Measurements from ENCODE around the gene PRKAG2.
"Not testable (repeated sequence)": the region's sequence is repeated elsewhere in the genome, so short reads cannot be mapped to it uniquely, and the experiment has no call there.

PRKAG2 gene

DNA sequence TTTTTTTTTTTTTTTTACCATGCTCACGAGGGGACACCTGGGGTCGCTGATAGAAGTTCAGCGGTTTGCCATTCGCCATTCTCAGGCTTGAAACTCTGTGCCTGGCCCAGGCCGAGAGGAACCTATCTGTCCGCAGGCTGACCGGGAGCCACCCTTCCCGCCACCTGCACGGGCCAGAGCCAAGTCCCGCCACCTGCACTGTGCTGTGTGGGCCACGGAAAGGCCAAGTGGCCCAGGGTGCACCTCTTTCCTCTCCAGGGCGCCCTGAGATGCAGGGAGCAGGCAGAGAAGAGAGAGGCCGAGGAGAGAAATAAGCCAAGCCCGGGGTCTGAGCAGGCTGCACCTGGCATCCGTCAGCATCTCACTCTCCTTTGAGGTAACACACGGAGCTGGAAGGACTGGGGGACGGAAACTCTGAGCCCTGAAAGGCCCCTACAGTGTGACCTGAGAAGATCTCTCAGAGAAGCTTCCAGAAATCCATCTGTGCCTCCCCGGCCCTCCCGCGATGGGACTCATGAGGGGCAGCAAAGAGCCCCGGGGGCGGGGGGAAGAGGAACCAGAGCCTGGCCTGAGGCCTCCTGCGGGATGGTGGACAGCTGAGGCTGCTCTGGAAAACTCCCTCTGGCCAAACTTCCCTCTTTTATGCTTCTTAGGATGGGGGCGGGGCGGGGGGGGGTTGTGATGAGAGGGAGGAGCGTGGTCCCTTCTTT is 46.6 kb downstream of the PRKAG2 start:
- in situ Hi-C loops (cut with HindIII; ENCODE audit: low pct_ligation_motif_present, low sequenced_read_pairs) = no loop called here
- no peak for DNase-seq
- Histone ChIP-seq H3K4me3 (ENCODE audit: low read depth, low read length) (no peak overlapping the region), H3K36me3 (replicated peaks) (no peaks in the 10 kb centered on the region), H3K27me3 (replicated peaks) (peaks cover 3% of the 10 kb centered on the region), H3K27ac (no peak overlapping the region)
- TF ChIP-seq, protein P1, sequence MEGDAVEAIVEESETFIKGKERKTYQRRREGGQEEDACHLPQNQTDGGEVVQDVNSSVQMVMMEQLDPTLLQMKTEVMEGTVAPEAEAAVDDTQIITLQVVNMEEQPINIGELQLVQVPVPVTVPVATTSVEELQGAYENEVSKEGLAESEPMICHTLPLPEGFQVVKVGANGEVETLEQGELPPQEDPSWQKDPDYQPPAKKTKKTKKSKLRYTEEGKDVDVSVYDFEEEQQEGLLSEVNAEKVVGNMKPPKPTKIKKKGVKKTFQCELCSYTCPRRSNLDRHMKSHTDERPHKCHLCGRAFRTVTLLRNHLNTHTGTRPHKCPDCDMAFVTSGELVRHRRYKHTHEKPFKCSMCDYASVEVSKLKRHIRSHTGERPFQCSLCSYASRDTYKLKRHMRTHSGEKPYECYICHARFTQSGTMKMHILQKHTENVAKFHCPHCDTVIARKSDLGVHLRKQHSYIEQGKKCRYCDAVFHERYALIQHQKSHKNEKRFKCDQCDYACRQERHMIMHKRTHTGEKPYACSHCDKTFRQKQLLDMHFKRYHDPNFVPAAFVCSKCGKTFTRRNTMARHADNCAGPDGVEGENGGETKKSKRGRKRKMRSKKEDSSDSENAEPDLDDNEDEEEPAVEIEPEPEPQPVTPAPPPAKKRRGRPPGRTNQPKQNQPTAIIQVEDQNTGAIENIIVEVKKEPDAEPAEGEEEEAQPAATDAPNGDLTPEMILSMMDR (IDR thresholded peaks at IDR 0.05; ENCODE audit: low read depth, low read length, missing control alignments) = no peak

DNA sequence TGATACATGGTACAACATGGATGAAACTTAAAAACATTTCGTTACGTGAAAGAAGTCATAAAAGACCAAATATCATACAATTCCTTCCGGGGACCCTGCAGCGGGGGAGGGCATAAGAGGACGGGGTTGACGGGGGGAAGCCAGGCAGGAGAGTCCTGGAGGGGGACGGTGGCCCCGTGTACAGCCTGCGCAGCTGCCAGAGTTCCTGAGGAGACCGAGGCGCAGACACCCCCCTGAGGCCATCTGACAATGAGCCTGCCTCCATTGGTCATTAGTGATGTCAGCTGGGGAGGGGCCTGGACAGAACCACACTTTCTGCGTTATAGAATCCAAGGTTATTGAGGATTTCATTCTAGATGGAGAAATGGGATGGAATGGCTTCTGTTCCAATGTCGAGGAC is 47.2 kb downstream of the PRKAG2 start:
- in situ Hi-C loops (cut with HindIII; ENCODE audit: low pct_ligation_motif_present, low sequenced_read_pairs) = no loop called here
- DNase-seq = no peak
- Histone ChIP-seq H3K36me3 (replicated peaks) (no peaks in the 10 kb centered on the region), H3K4me3 (ENCODE audit: low read depth, low read length) (no peak overlapping the region), H3K27ac (no peak overlapping the region), H3K27me3 (replicated peaks) (peaks cover 6% of the 10 kb centered on the region)
- TF ChIP-seq, protein P1 (IDR thresholded peaks at IDR 0.05; ENCODE audit: low read depth, low read length, missing control alignments) = no peak

DNA sequence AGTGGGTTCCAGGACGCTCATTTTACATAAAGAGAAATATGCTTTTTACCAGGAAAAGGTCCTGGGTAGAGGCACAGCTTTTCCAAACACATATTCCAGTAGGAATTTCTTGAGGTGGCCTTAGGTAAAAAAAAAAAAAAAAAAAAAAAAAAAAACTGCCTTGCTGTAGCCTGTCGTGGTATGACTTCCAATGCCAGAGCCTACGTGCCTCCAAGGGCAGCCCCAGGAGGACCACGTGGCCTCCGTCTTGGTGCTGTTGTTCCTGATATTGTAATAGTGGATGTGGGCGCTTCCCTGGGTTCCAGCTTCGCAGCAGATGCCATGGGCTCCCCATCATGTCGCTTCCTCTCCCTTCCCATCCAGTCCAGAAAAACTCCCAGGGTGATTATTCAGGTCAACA is 49.3 kb downstream of the PRKAG2 start:
- in situ Hi-C loops (cut with HindIII; ENCODE audit: low pct_ligation_motif_present, low sequenced_read_pairs) = no loop called here
- peaks cover 13% of the 10 kb centered on the region for H3K27me3 ChIP-seq (replicated peaks)
- TF ChIP-seq, protein P1 (IDR thresholded peaks at IDR 0.05; ENCODE audit: low read depth, low read length, missing control alignments) = no peak

DNA sequence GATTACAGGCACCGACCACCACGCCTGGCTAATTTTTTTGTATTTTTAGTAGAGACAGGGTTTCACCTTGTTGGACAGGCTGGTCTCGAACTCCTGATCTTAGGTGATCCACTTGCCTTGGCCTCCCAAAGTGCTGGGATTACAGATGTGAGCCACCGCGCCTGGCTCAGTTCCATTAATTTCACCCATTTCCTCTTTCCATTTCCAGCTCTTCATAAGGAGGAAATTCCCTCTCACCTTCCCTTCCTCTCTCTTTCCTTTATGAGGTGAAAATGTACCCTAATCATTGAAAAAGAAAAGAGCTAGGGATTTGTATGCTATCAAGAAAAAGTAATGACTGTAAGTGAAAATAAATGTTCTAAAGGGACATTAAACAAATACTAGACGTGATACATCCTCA is 50.6 kb downstream of the PRKAG2 start:
- in situ Hi-C loops (cut with HindIII; ENCODE audit: low pct_ligation_motif_present, low sequenced_read_pairs); H3K36me3 ChIP-seq (replicated peaks); DNase-seq; H3K4me3 ChIP-seq (ENCODE audit: low read depth, low read length); H3K27ac ChIP-seq: not testable (repeated sequence)
- peaks cover 13% of the 10 kb centered on the region for H3K27me3 ChIP-seq (replicated peaks)

More for the DNA sequence above, 49.3 kb downstream of the PRKAG2 start:
- no peaks in the 10 kb centered on the region for H3K36me3 ChIP-seq (replicated peaks)
- no peak overlapping the region for H3K27ac ChIP-seq
- H3K4me3 ChIP-seq (ENCODE audit: low read depth, low read length) = no peak overlapping the region
- DNase-seq = no peak

DNA sequence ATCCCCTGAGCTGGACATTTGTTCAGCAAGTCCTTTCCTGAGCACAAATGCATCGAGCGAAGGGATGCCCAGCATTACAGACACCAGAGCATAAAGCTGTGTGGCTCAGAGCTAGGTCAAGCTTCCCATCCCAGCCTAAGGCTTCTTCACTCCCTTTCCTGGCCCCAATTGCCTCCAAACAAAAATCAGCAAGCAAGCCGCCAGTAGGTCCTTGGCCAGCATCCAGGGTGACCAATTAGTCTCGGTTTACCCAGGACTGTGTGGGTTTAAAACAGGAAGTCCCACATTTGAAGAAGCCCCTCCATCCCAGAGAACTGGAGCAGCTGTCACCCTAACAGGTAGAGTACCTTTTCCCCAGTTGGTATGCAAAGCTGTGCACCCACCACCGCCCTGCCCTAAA is 51.2 kb downstream of the PRKAG2 start:
- in situ Hi-C loops (cut with HindIII; ENCODE audit: low pct_ligation_motif_present, low sequenced_read_pairs) = no loop called here
- H3K36me3 ChIP-seq (replicated peaks) = no peaks in the 10 kb centered on the region
- H3K27ac ChIP-seq = no peak overlapping the region
- peaks cover 13% of the 10 kb centered on the region for H3K27me3 ChIP-seq (replicated peaks)
- no peak for DNase-seq
- no peak overlapping the region for H3K4me3 ChIP-seq (ENCODE audit: low read depth, low read length)
- TF ChIP-seq, protein P1 (IDR thresholded peaks at IDR 0.05; ENCODE audit: low read depth, low read length, missing control alignments) = no peak

DNA sequence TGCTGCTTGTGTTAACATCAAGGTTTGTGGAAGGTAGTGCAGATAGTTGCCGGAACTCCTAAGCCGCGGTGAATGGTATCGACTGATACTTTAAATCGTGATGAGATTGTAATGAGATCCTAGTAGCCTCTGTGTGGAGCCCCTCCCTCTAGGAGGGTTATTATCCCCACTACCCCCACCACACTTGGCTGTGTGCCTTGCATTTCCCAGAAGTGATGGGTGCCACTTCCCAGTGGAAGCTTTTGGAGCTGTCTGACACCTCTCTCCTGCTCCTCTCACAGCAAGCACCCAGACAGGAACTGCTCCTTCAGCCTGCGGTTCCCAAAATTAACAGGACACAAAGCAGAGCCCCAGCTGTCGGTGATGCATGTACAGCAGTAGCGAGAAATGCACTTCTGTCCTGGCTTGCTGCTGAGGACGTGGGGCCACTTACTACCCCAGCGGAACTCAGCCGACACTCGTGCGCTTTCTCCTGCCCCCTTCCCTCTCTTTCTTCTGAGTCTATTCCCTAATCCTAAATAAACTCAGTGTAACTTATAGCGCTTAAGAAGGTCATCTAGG is 52.5 kb downstream of the PRKAG2 start:
- Histone ChIP-seq H3K27ac (no peak overlapping the region), H3K4me3 (ENCODE audit: low read depth, low read length) (no peak overlapping the region), H3K27me3 (replicated peaks) (peaks cover 13% of the 10 kb centered on the region), H3K36me3 (replicated peaks) (no peaks in the 10 kb centered on the region)
- TF ChIP-seq, protein P1 (IDR thresholded peaks at IDR 0.05; ENCODE audit: low read depth, low read length, missing control alignments) = no peak
- DNase-seq = no peak
- in situ Hi-C loops (cut with HindIII; ENCODE audit: low pct_ligation_motif_present, low sequenced_read_pairs) = no loop called here

All from brain microvascular endothelial cell (primary cell).